ENCODE measurements around the gene INTS4.
"Not testable (repeated sequence)": the region's sequence is repeated elsewhere in the genome, so short reads cannot be mapped to it uniquely, and the experiment has no call there.

INTS4 gene

DNA sequence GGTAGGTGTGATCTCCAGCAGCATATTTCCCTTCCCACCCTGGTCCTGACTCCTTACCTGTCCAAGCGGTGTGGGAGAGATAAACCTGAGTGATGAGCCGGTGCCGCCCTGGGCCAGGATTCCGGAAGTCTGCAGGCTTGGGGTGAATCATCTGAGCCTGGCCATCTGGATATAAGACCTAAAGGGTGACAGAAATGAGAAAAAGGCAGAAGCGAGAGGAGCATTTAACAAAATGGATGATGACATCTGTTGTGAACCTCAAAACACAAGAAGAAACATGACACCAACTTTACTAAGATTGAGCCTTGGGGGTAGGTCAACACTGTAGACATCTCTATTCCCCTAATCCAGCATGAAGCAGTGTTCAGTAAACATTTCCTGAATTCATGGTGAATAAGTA lies 110.7 kb downstream of the INTS4 start:
- no peak for TF ChIP-seq CTCF (IDR thresholded peaks at IDR 0.05)
- Histone ChIP-seq H3K36me3 (ENCODE audit: control insufficient read depth, insufficient read depth, low read length) (no peaks in the 10 kb centered on the region), H3K27me3 (ENCODE audit: control insufficient read depth, insufficient read depth, low read length) (no peaks in the 10 kb centered on the region)

DNA sequence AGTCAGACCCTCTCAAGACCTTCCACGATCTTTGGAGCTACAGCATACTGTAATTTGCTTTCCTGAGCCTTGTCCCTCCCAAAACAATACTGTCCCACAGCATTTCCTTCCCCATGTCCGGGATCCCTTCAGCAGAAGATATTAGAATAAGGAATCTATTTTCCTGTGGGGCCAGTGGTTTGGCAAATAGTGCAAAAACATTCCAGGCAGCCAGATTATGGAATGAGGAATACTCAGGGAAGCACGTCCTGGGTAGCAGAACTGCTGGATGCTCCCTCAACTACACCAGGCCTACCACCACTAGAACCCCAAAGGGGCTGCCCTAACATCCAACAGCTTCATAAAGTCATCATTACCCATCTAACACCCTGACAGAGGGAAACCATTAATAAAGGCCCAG lies 112.1 kb downstream of the INTS4 start:
- no peak overlapping the region for H3K4me3 ChIP-seq (ENCODE audit: low read depth, low read length)
- no peak overlapping the region for H3K27ac ChIP-seq
- H3K4me2 ChIP-seq (ENCODE audit: low read length): no peak overlapping the region
- H3K9me3 ChIP-seq (ENCODE audit: control insufficient read depth, low read length): no peaks in the 10 kb centered on the region
- H3K79me2 ChIP-seq: no peaks in the 10 kb centered on the region
- no peak overlapping the region for H2AFZ ChIP-seq
- no peaks in the 10 kb centered on the region for H3K27me3 ChIP-seq (ENCODE audit: control insufficient read depth, insufficient read depth, low read length)
- no peaks in the 10 kb centered on the region for H3K36me3 ChIP-seq (ENCODE audit: control insufficient read depth, insufficient read depth, low read length)
- TF ChIP-seq CTCF (IDR thresholded peaks at IDR 0.05): no peak
- no peak overlapping the region for H3K9ac ChIP-seq
- no peaks in the 10 kb centered on the region for H3K4me1 ChIP-seq

More for the DNA sequence above, 110.7 kb downstream of the INTS4 start:
- H3K79me2 ChIP-seq: no peaks in the 10 kb centered on the region
- H3K4me2 ChIP-seq (ENCODE audit: low read length): no peak overlapping the region
- no peak overlapping the region for H3K4me3 ChIP-seq (ENCODE audit: low read depth, low read length)
- H3K27ac ChIP-seq: no peak overlapping the region
- no peak overlapping the region for H2AFZ ChIP-seq
- H3K4me1 ChIP-seq: no peaks in the 10 kb centered on the region
- no peak overlapping the region for H3K9ac ChIP-seq
- H3K9me3 ChIP-seq (ENCODE audit: control insufficient read depth, low read length): no peaks in the 10 kb centered on the region

- Histone ChIP-seq H3K27ac (no peak overlapping the region), H3K27me3 (ENCODE audit: control insufficient read depth, insufficient read depth, low read length) (no peaks in the 10 kb centered on the region), H3K4me1 (no peaks in the 10 kb centered on the region), H3K79me2 (no peaks in the 10 kb centered on the region), H2AFZ (no peak overlapping the region), H3K9me3 (ENCODE audit: control insufficient read depth, low read length) (no peaks in the 10 kb centered on the region), H3K4me3 (ENCODE audit: low read depth, low read length) (no peak overlapping the region), H3K36me3 (ENCODE audit: control insufficient read depth, insufficient read depth, low read length) (no peaks in the 10 kb centered on the region), H3K4me2 (ENCODE audit: low read length) (no peak overlapping the region), H3K9ac (no peak overlapping the region)
- no peak for TF ChIP-seq CTCF (IDR thresholded peaks at IDR 0.05)
Measured at GRCh38 chr11:77879218-77879617, 115.2 kb downstream of the INTS4 start.

DNA sequence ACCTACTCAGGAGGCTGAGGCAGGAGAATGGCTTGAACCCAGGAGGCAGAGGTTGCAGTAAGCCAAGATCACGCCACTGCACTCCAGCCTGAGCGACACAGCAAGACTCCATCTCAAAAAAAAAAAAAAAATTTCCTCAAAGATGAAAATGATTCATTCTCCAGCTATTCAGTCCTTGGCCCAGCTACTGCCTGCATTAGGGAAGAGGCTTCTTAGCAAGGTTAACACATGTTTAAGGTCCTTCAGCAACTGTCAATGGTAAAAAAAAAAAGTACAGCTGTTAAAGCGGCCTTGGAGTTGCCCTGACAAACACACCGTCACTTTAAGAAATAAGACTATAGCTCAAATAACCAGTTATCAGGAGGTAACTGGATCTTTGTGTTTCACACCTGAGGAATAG lies 116.2 kb downstream of the INTS4 start:
- H3K36me3 ChIP-seq (ENCODE audit: control insufficient read depth, insufficient read depth, low read length); H3K9ac ChIP-seq; H3K4me1 ChIP-seq; H2AFZ ChIP-seq; H3K4me2 ChIP-seq (ENCODE audit: low read length); H3K27ac ChIP-seq; H3K4me3 ChIP-seq (ENCODE audit: low read depth, low read length); H3K27me3 ChIP-seq (ENCODE audit: control insufficient read depth, insufficient read depth, low read length); H3K79me2 ChIP-seq; H3K9me3 ChIP-seq (ENCODE audit: control insufficient read depth, low read length): not testable (repeated sequence)

DNA sequence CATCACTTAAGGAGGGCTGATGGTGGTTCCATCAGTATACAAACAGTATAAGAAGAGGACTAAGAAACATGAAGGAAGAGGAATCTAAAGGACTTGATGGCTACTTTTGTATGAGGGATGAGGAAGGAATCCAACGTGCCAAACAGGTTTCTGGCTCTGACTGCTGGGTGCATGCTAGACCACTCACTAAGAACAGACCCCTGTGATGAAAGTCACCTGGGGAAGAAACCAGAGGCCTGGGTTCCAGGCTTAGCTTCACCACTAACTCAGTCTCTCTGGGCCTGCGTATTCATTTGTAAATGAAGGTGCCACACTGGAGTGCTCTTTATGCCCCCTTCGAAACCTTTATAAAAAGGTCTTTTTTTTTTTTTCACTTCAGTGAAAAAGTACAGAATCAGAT lies 118.4 kb downstream of the INTS4 start:
- TF ChIP-seq CTCF (IDR thresholded peaks at IDR 0.05): no peak
- Histone ChIP-seq H3K9me3 (ENCODE audit: control insufficient read depth, low read length) (no peaks in the 10 kb centered on the region), H3K27ac (no peak overlapping the region), H3K9ac (no peak overlapping the region), H3K4me2 (ENCODE audit: low read length) (no peak overlapping the region), H3K4me3 (ENCODE audit: low read depth, low read length) (no peak overlapping the region), H3K4me1 (no peaks in the 10 kb centered on the region), H2AFZ (no peak overlapping the region), H3K36me3 (ENCODE audit: control insufficient read depth, insufficient read depth, low read length) (no peaks in the 10 kb centered on the region), H3K27me3 (ENCODE audit: control insufficient read depth, insufficient read depth, low read length) (no peaks in the 10 kb centered on the region), H3K79me2 (no peaks in the 10 kb centered on the region)

Measured in parathyroid adenoma (tissue), 2 donors.